Left ventricle myocardium superior (tissue), 1 donor: ENCODE results near the gene PLD6. TPM values are rescaled to one million over a fixed set of nuclear protein-coding genes. Genes with fewer than 3 reads are reported as not detected.
"Not testable (repeated sequence)": the region's sequence is repeated elsewhere in the genome, so short reads cannot be mapped to it uniquely, and the experiment has no call there.

Source experiments
- ATAC-seq: fragments of 200-7000 bp; cut with Tn5 transposase; one replicate; pipeline ENCODE4 v1.9.1; 2020; ENCODE audit warnings: mild to moderate bottlenecking, moderate library complexity
- DNase-seq: peaks from one replicate; pipeline ENCODE4 v3.0.0-alpha.2; 2020
- intact Hi-C: fragments of 100-400 bp; cut with micrococcal nuclease; formaldehyde crosslinking; loops from one replicate; pipeline ENCODE4 v1.11.0; 2022
- long read RNA-seq: library from polyadenylated mRNA; unstranded; transcript quantifications from one replicate; pipeline ENCODE4 v2.0.0, GENCODE V29; 2021
- total RNA-seq: library from RNA; stranded (reverse); fragmentation: NEBNext Ultra II Directional; extraction: Animal tissue kit (Norgen Biotek cat#: 25700); gene quantifications from one replicate; pipeline ENCODE4 v1.2.1, GENCODE V29; 2021
- donor health status: DM: no; HTN: yes; CAD: no; lungs with severe emphysema.

Gene PLD6, protein sequence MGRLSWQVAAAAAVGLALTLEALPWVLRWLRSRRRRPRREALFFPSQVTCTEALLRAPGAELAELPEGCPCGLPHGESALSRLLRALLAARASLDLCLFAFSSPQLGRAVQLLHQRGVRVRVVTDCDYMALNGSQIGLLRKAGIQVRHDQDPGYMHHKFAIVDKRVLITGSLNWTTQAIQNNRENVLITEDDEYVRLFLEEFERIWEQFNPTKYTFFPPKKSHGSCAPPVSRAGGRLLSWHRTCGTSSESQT
- total RNA-seq, result 11.5 TPM
- long read RNA-seq, transcript PLD6-201 (2 exons, 2,560 nt), result major isoform, 26 of 31 reads
- long read RNA-seq, partial matches to known transcripts, result 0 of 31 reads
- long read RNA-seq, other reads (novel, unspliced or antisense), result 5 of 31 reads

DNA sequence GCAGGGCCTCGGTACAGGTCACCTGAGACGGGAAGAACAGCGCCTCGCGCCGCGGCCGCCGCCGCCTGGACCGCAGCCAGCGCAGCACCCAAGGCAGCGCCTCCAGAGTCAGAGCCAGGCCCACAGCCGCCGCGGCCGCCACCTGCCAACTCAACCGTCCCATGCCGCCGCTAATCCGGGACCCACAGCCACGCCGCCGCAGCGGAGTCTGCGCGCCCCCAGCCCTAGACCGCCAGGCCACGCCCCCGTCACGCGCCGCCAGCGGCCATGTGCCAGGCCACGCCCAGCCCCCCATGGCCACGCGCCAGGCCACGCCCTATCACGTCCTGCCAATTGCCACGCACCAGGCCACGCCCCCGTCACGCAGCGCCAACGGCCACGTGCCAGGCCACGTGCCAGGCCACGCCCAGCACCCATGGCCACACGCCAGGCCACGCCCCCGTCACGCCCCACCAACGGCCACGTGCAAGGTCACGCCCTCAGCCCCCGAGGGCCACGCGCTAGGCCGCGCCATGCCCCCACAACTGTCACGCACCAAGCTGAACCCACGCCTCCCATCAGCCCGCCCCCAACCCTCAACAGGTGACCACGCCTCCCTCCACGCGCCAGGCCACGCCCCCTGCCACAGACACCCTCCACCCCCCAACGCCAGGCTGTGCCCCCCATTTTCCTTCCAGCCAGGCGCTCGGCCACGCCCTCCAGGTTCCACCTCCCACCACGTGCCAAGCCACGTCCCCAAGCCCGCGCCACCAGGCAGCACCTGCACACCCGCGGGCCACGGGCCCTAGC lies at the start of gene PLD6:
PLD6 (minus strand) TSS at position 210 of the 789 bp plus-strand sequence; CDS start at position 163, 47 bp downstream.
- peak; percentile 63 for ATAC-seq
- intact Hi-C loops, result no loop called here
- DNase-seq, result peak; percentile 85

DNA sequence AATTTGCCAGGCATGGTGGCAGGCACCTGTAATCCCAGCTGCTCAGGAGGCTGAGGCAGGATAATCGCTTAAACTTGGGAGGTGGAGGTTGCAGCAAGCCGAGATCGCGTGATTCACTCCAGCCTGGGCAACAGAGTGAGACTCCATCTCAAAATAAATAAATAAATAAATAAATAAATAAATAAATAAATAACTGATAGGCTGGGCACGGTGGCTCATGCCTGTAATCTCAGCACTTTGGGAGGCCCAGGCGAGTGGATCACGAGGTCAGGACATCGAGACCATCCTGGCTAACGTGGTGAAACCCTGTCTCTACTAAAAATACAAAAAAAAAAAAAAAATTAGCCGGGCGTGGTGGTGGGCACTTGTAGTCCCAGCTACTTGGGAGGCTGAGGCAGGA lies 49.6 kb upstream of the PLD6 start:
- ATAC-seq, DNase-seq, intact Hi-C loops: not testable (repeated sequence)

DNA sequence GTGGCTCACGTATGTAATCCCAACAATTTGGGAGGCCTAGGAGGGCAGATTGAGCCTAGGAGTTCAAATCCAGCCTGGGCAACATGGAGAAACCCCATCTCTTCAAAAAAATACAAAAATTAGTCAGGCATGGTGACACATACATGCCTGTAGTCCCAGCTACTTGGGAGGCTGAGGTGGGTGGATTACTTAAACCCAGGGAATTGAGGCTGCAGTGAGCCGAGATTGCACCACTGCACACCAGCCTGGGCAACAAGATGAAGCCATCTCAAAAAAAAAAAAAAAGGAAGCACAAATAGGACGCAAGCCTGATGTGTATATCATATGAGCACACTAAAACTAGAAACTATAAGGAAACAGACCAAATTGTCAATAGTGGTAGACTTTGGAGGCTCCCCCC lies 47.9 kb upstream of the PLD6 start:
- ATAC-seq, result no peak
- DNase-seq, result no peak
- intact Hi-C loops, result no loop called here

DNA sequence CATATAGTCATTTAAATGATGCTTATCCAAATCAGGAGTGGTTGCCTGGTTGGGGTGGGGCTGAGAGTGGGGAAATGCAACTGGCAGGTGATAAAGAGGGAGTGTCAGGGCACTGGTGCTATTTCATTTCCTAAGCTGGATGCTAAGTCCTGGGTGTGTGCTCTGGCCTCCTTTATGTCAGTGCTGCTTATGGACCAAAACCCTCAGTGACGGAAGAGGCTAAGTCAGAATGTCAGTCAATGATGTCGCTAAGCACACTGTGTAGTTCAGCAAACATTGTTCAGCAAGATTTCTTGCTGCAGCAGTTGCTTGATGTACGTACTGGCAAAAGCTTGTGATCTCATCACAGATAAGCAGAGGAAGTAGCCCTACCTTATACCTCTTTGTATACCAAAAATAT lies 47.3 kb upstream of the PLD6 start:
- intact Hi-C loops, result no loop called here
- DNase-seq, result no peak
- no peak for ATAC-seq

DNA sequence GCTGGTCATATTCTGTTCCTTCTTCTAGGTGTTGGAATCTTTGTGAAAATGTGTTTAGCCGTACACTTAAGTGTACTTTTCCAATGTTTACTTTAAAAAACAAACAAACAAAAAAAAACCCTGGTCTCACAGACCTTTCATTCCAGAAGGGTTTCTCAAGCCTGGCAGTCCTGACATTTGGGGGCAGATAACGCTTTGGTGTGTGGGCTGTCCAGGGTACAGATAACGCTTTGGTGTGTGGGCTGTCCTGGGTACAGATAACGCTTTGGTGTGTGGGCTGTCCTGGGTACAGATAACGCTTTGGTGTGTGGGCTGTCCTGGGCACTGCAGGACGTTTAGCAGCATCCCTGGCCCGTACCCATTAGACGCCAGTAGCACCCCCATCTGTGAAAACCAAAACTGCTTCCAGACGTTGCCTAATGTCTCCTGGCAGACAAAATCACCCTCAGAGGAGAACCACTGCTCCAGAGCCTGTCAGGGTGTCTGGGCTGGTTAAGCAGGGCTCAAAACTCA lies 46.1 kb upstream of the PLD6 start:
- intact Hi-C loops, result no loop called here
- DNase-seq, result no peak
- no peak for ATAC-seq

DNA sequence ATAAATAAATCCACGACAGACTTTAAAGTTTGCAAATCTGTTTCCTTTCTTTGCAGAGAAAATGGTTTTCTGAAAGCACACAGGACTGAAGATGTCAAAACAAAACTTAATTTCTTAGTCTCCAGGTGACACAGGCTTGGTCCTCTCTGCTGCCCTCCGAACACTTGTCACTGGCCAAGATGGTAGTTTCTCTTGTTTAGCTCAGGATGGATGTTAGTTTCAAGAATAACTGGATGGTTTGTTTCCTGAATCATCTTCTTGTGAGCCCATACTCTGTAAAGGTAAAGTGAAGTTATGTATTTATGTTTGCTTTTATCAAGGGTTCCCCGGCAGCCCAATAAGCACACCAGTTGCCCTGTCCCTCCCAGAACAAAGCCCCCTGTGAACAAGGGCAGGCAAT lies 40.7 kb upstream of the PLD6 start:
- ATAC-seq, result no peak
- intact Hi-C loops, result no loop called here
- no peak for DNase-seq

DNA sequence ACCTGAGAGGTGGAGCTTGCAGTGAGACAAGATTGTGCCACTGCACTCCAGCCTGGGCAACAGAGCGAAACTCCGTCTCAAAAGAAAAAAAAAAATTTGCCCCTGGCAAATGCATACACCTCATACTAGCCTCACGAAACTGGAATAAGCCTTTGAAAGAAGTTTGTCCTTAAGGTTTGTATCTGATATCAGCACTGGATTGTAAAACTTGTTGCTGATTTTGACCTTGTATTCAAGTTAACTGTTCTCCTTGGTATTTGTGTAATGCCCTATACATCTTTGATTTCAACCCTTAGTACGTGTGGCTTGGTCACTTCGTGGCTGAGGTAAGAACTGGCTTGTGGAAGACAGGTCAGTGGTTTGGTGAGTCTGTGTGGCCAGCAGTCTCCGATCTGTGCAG lies 37.0 kb upstream of the PLD6 start:
- DNase-seq, result no peak
- ATAC-seq, result no peak
- intact Hi-C loops, result no loop called here

DNA sequence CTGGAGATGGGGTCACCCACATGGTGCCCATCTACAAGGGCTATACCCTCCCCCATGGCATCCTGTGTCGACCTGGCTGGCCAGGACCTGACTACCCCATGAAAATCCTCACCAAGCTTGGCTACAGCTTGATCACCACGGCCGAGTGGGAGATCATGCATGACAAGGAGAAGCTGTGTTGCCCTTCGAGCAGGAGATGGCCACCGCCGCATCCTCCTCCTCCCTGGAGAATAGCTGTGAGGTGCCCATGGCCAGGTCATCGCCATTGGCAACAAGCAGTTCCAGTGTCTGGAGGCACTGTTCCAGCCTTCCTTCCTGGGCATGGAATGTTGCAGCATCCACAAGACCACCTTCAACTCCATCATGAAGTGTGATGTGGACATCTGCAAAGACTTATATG lies 36.1 kb upstream of the PLD6 start:
- DNase-seq (no peak), ATAC-seq (no peak)
- intact Hi-C loops, result no loop called here

DNA sequence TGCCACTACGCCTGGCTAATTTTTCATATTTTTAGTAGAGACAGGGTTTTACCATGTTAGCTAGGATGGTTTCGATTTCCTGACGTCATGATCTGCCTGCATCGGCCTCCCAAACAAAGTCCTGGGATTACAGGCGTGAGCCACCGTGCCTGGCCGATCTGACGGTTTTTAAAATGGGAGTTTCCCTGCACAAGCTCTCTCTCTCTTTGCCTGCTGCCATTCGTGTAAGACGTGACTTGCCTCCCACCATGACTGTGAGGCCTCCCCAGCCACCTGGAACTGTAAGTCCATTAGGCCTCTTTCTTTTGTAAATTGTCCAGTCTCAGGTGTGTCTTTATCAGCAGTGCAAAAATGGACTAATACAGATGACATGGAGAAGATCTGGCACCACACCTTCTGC lies 35.5 kb upstream of the PLD6 start:
- no peak for ATAC-seq
- intact Hi-C loops, result no loop called here
- DNase-seq, result no peak

DNA sequence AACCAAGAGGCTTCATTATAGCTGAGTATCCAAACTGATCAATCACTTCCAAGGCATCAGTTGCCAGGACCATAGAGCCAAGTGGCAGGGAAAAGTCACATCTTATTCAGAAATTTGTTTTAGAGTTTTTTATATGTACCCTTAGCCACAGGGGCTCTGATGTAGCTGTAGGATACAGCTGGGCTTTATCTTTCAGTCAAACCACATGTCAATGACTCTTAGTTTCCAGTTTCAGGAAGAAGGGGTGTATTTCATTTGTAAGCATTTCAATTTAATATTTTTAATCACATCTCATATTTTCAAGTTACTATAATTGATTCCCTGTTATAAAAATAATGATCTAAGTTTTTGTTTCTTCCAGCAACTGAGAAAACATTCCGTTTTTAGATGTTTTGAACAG lies 33.7 kb upstream of the PLD6 start:
- no peak for DNase-seq
- no peak for ATAC-seq
- intact Hi-C loops, result no loop called here

DNA sequence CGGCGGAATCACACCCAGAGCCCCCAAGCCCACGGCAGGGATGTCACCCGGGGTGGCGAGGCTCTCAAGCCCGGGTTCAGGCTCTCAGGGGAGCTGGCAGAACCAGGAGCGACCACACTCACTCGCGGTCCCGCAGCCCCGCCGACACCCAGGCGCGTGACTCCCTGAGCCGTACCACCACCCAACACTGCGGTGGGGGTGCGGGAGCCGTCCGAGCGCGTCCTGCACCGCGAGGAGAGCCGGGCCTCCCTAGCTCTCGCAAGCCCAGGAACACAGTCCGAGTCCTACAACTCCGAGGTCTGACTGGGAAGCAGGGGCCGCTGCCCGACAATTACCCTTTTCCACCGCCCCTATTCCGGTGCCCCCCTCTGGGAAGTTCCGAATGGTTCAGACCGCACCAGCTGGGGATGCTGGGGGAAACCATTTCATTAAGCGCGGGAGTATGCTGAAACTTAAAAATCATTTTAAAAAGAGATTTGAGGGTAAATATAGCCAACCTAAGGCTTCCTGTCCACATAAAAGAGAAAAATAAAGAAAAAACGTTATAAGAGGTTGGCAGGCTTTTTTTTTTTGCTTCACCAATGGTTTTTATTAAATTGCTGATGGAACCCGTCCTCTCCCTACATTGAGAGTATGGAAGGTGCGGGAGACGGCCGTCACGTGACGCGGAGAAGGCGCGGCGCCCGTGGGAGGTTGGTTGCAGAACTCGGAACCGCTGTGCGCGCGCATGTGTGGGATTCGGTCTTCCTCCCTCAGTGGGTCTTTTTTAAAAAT lies 31.1 kb upstream of the PLD6 start, which contains the start of gene FLCN:
FLCN (minus strand) TSS at position 143 of the 774 bp plus-strand sequence. CDS start 9,031 bp downstream, outside the sequence.
- intact Hi-C loops, result no loop called here
- peak; percentile 97 for DNase-seq
- peak; percentile 95 for ATAC-seq

DNA sequence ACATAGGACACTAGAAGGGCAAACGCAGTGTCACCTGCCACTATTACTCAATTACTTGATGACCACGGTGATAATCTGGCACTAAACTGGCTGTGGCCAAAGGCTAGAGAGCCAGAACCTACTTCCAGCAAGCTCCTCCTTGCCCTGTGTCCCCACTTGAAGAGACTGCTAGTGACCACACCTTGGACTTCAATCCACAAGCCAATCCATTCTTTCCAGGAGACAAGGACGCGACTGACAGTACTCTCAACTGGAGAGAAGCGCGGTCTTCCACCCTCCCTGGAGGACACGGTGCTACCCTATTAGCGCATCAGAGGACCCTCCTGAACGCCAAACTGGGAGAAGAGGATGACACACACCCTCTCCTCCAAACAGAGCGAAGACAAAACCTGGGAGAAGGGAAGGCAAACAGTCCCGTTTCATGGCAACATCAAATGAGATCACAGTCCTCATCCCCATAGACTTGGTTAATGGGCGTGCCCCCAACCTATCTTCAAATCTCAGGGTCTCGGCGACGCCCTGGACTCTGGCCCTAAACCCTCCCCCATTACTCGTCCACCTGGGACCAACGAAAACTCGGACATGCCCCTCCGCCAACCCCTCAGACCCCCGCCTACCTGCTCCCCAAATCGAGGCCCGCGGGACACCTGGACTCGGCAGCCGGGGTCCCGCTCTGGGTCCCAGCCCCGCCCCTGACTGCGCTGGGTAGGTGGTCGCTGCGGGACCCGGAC lies 30.3 kb upstream of the PLD6 start:
- intact Hi-C loops, result no loop called here
- no peak for DNase-seq

DNA sequence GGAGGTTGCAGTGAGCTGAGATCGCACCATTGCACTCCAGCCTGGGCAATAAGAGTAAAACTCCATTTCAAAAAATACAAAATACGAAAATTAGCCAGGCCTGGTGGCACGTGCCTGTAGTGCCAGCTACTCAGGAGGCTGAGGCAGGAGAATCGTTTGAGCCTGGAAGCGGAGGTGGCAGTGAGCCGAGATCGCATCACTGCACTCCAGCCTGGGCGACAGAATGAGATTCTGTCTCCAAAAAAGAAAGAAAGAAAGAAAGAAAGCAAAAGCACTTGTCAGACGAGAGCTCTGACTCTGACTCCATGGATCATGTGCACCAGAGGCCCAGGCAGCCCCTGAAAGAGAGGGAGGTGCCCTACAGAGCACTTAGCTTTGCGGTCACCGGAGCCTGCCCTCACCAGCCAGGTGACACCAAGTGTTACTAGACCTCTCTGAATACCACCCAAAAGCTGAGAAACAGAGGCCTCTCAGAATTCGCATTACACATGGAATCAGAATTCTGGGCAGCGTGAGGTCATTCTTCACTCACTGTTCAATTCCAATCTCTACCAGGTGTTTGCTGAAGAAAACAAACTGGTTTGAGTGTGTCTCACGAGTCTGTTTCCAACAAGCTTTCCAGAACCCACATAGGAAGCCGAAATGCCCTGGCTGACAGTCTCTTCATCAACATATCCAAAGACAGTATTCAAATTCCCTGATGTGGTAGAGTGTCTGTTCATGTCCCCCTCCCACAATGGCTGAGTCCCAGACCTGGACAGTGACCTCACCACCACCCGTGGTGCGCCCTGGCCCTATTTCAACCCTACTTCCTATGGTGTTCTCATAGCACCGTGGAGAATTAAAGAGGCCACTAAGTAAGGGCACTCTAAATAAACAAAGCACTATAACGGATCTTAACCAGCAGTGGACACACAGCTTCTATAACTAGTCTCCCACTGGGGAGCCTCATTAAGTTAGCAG lies 29.4 kb upstream of the PLD6 start:
- DNase-seq (no peak), ATAC-seq (peak; percentile 13)
- intact Hi-C loops, result no loop called here

More for the DNA sequence above, 30.3 kb upstream of the PLD6 start:
- peak; percentile 17 for ATAC-seq

DNA sequence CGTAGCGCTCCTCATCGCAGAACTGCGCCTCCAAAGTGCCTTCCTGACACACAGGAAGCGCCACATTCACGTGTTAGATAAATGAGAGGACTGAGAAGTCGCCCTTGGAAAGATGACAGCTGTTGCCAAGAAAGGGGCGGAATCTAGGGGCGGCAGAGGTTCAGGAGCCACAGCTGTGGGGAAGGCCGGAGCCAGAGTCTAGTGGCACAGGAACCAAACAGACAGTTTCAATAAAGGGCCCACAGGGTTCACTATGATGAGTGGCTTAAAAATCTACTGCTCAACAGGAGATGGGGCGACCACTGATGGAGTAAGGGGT lies 26.1 kb upstream of the PLD6 start:
- ATAC-seq, result no peak
- intact Hi-C loops, result no loop called here
- no peak for DNase-seq

DNA sequence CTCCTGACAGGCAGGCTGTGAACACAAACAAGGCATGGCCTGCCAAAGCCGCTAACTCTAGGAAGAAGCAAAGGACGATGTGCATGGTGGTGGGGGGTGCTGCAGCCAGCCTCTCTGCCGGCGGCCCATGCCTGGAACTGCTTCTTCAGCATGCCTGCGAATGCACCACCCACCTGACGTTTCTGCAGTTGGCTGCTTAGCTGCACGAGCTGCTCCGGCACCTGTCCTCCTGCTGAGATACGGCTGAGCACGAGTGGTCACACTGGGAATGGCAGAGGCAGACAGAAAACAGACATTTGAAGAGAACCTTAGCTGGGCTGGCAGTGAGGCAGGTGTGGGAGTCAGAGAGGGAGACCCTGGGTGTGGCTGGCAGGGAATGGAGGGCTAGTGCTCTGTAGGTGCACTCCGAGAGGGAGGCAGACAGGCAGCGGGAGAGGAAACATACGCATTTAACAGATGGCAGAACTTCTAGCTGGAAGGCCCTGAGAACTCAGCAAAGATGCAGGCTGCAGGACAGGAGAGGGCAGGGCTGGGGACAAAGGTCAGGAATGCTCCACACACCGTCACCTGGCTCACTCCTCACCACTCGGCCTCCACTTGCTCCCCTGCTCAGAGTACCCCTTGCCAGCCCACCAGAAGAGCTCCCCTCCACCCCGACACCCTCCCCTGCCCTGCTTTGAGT lies 25.6 kb upstream of the PLD6 start:
- ATAC-seq, result no peak
- DNase-seq, result no peak
- intact Hi-C loops, result no loop called here

DNA sequence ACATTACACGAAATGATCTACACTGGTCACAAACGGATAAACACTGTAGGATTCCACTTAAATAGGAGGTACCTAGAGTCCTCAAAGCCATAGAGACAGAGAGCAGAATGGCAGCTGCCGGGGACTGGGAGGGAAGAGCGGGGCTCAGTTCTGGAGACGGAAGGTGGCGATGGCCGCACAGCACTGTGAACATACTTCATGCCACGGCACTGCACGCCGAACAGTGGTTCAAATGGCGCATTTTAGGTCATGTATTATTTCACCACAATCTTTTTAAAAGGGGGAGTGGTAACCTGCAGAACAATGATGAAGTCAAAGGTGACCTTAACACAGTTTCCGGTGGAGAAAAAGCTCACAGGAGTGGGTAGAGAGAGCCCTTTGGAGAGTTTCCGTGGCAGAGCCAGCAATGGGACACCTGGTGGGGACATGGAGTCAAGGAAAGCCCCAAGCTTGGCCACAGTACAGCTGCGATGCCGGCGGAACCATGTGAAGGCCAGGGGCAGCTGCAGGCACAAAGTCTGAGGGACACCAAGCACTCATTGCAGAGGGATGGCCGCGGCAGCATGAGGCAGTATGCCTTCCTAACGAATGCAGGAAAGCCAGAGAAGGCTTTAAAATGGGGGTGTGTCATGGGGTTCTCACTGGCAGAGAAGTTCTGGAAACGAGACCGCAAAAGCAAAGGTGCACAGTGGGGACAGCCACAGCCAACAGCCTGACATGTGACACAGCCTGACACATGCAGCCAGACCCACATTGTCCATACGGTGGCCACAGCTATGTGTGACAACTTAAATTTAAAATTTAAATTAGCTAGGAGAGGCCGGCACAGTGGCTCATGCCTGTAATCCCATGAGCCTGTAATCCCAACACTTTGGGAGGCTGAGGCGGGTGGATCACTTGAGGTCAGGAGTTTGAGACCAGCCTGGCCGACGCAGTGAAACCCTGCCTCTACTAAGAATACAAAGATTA lies 23.6 kb upstream of the PLD6 start:
- ATAC-seq (no peak), DNase-seq (no peak)
- intact Hi-C loops, result no loop called here
